ENCODE results near the gene ITGB8.
A peak's percentile ranks its signal among the peaks of the same experiment; 100 is the strongest.

The ITGB8 gene

DNA sequence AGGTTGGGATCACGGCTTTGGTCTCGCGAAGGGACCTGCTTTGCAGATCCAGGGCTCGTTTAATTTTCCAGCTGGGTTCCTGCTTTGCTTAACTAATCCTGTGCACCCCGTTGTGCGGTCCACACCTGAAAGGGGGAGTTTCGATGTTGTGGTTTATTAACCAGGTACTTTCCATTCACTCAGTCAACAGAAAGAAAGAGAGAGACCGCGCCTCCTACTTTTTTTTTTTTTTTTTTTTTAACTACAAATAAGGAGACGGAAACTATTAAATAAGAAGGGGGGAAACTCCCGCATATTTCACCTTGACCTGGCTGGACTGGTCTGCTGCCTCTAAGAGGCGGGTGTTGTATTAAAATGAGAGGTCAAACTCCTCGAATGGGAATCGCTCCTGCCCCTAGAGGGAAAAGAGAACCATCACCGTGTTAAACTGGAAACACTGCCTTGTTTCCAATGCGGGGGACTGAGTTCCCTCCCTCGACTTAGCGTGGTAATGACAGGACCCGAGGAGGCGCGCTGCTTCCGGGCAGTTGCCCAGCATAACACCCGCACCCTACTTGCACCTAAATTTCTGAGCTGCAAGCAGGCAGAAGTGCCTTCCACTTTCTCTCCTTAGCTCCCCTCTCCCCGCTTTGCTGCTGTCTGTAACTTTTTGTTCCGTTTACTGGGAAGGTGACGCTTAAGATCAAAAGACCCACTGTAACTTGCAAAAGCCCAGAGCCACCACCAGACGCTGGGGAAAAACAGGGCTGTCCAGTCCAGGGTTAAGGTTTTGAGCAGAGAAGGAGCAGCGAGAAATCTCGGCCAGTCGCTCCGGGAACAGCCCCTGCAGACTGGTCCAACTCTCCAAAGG is 1.1 kb upstream of the ITGB8 start:
- DNase-seq (ENCODE audit: low read depth in 1 of 2, low spot score in 1 of 2) = peak; percentile 6 to 34
- no peak overlapping the region for H3K27ac ChIP-seq (replicated peaks)
- peaks cover 25% of the 10 kb centered on the region for H3K27me3 ChIP-seq (ENCODE audit: insufficient read depth, poor library complexity, severe bottlenecking)
- TF ChIP-seq POLR2AphosphoS5 (IDR thresholded peaks at IDR 0.05; ENCODE audit: low read depth) (no peak), CTCF (IDR thresholded peaks at IDR 0.05; ENCODE audit: insufficient read depth, low read length) (no peak), GABPA (IDR thresholded peaks at IDR 0.05; ENCODE audit: low read depth) (no peak), REST (IDR thresholded peaks at IDR 0.05; ENCODE audit: insufficient replicate concordance, low read depth) (no peak), SPI1 (IDR thresholded peaks at IDR 0.05; ENCODE audit: borderline replicate concordance, low read depth) (no peak)
- peak overlapping the region; percentile 42 for H3K4me3 ChIP-seq (replicated peaks; ENCODE audit: insufficient read depth, low read length)

- peaks cover 29% of the 10 kb centered on the region for H3K27me3 ChIP-seq (ENCODE audit: insufficient read depth, poor library complexity, severe bottlenecking)
- TF ChIP-seq POLR2AphosphoS5 (IDR thresholded peaks at IDR 0.05; ENCODE audit: low read depth) (no peak), SPI1 (IDR thresholded peaks at IDR 0.05; ENCODE audit: borderline replicate concordance, low read depth) (no peak), GABPA (IDR thresholded peaks at IDR 0.05; ENCODE audit: low read depth) (no peak), CTCF (IDR thresholded peaks at IDR 0.05; ENCODE audit: insufficient read depth, low read length) (no peak), REST (IDR thresholded peaks at IDR 0.05; ENCODE audit: insufficient replicate concordance, low read depth) (no peak)
- H3K27ac ChIP-seq (replicated peaks) = no peak overlapping the region
- H3K4me3 ChIP-seq (replicated peaks; ENCODE audit: insufficient read depth, low read length) = peak overlapping the region; percentile 42
- DNase-seq (ENCODE audit: low read depth in 1 of 2, low spot score in 1 of 2) = peak in 1 of 2 experiments; percentile 19
Observed at GRCh38 chr7:20330928-20331909, 519 bp downstream of the ITGB8 start.

DNA sequence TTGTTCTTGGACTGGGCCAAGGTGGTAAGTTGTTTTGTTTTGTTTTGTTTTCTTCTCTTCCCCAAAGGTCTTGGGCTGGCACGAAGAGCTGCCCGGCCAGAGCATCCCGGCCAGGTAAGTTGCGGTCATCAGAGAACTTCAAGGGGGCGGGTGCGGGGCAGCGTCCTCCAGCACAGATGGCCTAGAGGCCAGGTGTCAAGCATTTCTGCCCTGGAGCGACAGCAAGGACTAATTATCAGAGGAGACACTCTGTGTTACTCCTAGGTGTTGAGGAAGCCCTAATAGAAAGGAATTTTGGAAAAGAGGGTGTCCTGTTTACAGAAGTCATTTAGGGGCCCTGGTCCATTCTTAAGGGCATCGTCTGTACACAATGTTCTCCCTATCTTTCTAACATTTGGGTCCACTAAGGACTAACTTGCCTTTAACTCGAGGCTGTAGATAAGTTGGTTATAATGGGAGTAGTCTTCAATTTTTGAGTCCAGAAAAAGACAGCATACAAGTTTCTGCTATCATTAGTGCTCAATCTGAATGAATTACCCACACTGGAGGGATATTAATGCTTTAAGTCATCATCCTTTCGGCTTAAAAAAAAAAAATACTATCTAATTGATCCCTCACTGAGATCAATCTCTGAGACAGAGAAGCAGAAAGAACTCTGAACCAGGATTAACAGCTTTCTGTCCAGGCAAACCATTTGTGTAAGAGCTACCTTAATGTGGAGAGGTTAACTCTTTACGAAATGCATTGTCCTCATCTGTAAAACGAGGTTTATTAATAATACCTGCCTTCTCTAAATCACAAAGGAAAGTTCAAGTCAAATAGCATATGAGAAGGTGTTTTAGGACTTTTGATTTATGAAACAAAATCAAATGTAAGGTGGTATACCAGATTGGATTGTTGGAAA is 1.5 kb downstream of the ITGB8 start:
- no peak overlapping the region for H3K27ac ChIP-seq (replicated peaks)

More for the DNA sequence above, 1.5 kb downstream of the ITGB8 start:
- no peak overlapping the region for H3K4me3 ChIP-seq (replicated peaks; ENCODE audit: insufficient read depth, low read length)
- TF ChIP-seq REST (IDR thresholded peaks at IDR 0.05; ENCODE audit: insufficient replicate concordance, low read depth) = no peak
- no peak for TF ChIP-seq SPI1 (IDR thresholded peaks at IDR 0.05; ENCODE audit: borderline replicate concordance, low read depth)
- TF ChIP-seq POLR2AphosphoS5 (IDR thresholded peaks at IDR 0.05; ENCODE audit: low read depth) = no peak
- TF ChIP-seq CTCF (IDR thresholded peaks at IDR 0.05; ENCODE audit: insufficient read depth, low read length) = no peak
- TF ChIP-seq GABPA (IDR thresholded peaks at IDR 0.05; ENCODE audit: low read depth) = no peak
- peaks cover 29% of the 10 kb centered on the region for H3K27me3 ChIP-seq (ENCODE audit: insufficient read depth, poor library complexity, severe bottlenecking)
- no peak for DNase-seq (ENCODE audit: low read depth in 1 of 2, low spot score in 1 of 2)
